Karpas-422 (cell line): ENCODE results near the gene KRCC1. TPM values are rescaled to one million over a fixed set of nuclear protein-coding genes. Genes with fewer than 3 reads are reported as not detected.

Source experiments
- DNase-seq: peaks from one replicate; pipeline ENCODE4 v3.0.0-alpha.2; 2015
- H2AFZ ChIP-seq: fragments of 200-600 bp; sonication (generic); 2 replicates; pipeline ENCODE4 v1.6.1; 2014; ENCODE audit warnings: antibody characterized with exemption, low read length, mixed read lengths
- H3K27ac ChIP-seq: fragments of 200-600 bp; sonication (generic); 2 replicates; pipeline ENCODE4 v1.5.1; 2014; ENCODE audit warnings: mild to moderate bottlenecking, low read length, moderate library complexity
- H3K27me3 ChIP-seq: fragments of 200-600 bp; sonication (generic); 2 replicates; pipeline ENCODE4 v1.6.1; 2014; ENCODE audit warnings: low read length, mixed read lengths
- H3K36me3 ChIP-seq: fragments of 200-600 bp; sonication (generic); 2 replicates; pipeline ENCODE4 v1.6.1; 2014; ENCODE audit warnings: low read length, mixed read lengths; ENCODE audit not compliant: insufficient read depth
- H3K4me1 ChIP-seq: fragments of 200-600 bp; sonication (generic); 2 replicates; pipeline ENCODE4 v1.6.1; 2014; ENCODE audit warnings: mild to moderate bottlenecking, low read length, mixed read lengths
- H3K4me2 ChIP-seq: fragments of 200-600 bp; sonication (generic); 2 replicates; pipeline ENCODE4 v1.6.1; 2014; ENCODE audit warnings: low read length, low read depth, mild to moderate bottlenecking; ENCODE audit not compliant: poor library complexity, severe bottlenecking
- H3K4me3 ChIP-seq: fragments of 200-600 bp; sonication (generic); 2 replicates; pipeline ENCODE4 v1.5.1; 2014; ENCODE audit warnings: mild to moderate bottlenecking, antibody characterized with exemption, low read length, mixed read lengths
- H3K79me2 ChIP-seq: fragments of 200-600 bp; sonication (generic); 2 replicates; pipeline ENCODE4 v1.6.1; 2014; ENCODE audit warnings: mild to moderate bottlenecking, low read length, mixed read lengths
- H3K9ac ChIP-seq: fragments of 200-600 bp; sonication (generic); 2 replicates; pipeline ENCODE4 v1.6.0; 2014; ENCODE audit warnings: low read length
- H3K9me2 ChIP-seq: fragments of 200-600 bp; sonication (generic), shearing (Covaris generic); replicated peaks from 2 replicates; pipeline ENCODE4 v1.6.0; 2014; ENCODE audit warnings: mild to moderate bottlenecking, low read length, moderate library complexity; ENCODE audit not compliant: insufficient read depth
- H3K9me3 ChIP-seq: fragments of 300-700, 200-600 bp; sonication (generic); 2 replicates; pipeline ENCODE4 v1.6.1; 2014; ENCODE audit warnings: low read length, mixed read lengths
- H4K20me1 ChIP-seq: fragments of 200-600 bp; sonication (generic); 2 replicates; pipeline ENCODE4 v1.6.1; 2014; ENCODE audit warnings: mild to moderate bottlenecking, antibody characterized with exemption, low read length, low read depth; ENCODE audit not compliant: insufficient read depth
- total RNA-seq: library from RNA; depleted of rRNA; stranded (reverse); fragments of >200 nt; shearing (Covaris generic); gene quantifications from 2 replicates; pipeline ENCODE4 v1.2.3, GENCODE V29; 2014; ENCODE audit warnings: low replicate concordance

KRCC1 gene
- total RNA-seq, 1 experiment from 2014 or later, result 63.6 TPM

DNA sequence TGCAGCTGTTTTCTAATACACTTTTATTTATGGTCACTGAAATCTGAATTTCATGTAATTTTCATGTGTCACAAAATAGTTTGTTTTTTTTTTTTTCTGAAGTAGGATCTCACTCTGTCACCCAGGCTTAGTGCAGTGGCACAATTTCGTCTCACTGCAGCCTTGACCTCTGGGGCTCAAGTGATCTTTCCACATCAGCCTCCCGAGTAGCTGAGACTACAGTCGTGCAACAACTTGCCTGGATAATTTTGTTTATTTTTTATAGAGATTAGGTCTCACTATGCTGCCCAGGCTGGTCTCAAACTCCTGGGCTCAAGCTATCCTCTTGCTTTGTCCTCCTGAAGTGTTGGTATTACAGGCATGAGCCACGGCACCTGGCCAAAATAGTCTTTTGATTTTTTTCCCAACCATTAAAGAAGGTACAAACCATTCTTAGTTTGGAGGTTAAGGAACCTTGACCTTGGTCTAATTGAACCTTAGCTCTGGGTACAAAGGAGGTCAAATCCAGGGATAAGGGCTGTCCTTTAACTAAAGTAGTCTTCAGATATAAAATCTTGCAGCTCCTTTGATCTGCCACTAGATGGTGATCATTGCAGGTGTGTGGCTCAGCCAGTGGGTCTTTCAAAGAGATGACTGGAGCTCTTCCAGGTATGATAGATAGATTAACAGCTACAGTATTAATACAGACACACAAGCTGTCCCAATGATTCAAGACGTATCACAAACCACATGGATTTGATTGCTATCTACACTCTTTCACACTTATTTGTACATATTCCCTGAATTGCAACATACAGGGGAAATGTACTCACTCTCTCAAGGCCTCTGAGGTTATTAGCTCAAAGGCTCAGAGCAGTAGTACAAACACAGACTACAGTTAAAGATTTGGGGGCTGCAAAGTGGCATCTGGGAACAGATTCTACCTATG is 4.7 kb upstream of the KRCC1 start:
- H3K36me3 ChIP-seq, result no peaks in the 10 kb centered on the region
- peaks cover 4% of the 10 kb centered on the region for H3K79me2 ChIP-seq
- H3K27ac ChIP-seq, result no peak overlapping the region
- H3K4me3 ChIP-seq, result no peak overlapping the region
- peak; percentile 83 for DNase-seq
- H2AFZ ChIP-seq, result no peak overlapping the region
- H3K4me1 ChIP-seq, result peaks cover 7% of the 10 kb centered on the region
- no peaks in the 10 kb centered on the region for H4K20me1 ChIP-seq
- H3K9me2 ChIP-seq, result no peaks in the 10 kb centered on the region
- H3K9me3 ChIP-seq, result no peaks in the 10 kb centered on the region
- H3K27me3 ChIP-seq, result no peaks in the 10 kb centered on the region
- no peak overlapping the region for H3K9ac ChIP-seq
- H3K4me2 ChIP-seq, result no peak overlapping the region

DNA sequence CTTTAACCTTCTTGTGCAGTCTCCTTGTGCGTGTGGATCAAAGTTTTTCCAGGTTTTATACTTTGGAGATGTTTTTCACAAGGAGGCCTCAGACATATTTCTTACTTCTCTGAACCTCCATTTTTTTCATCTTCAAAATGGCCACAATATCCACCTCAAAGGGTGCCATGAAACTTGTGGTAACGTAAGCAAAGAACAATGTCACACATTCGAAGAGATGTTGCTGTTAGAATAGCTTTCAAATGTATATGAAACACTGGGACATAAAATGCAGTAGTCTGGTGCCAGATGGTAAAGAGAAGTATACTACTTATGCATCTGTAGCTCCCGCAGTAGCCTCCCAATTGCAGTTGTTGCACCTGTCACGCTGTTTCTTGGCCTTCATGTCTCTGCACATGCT is 2.6 kb upstream of the KRCC1 start:
- peaks cover 24% of the 10 kb centered on the region for H3K79me2 ChIP-seq
- H3K36me3 ChIP-seq, result no peaks in the 10 kb centered on the region
- H3K27me3 ChIP-seq, result no peaks in the 10 kb centered on the region
- H3K4me3 ChIP-seq, result no peak overlapping the region
- H3K9ac ChIP-seq, result no peak overlapping the region
- no peak overlapping the region for H3K4me2 ChIP-seq
- no peak overlapping the region for H2AFZ ChIP-seq
- peaks cover 24% of the 10 kb centered on the region for H3K4me1 ChIP-seq
- H3K27ac ChIP-seq, result no peak overlapping the region
- no peaks in the 10 kb centered on the region for H4K20me1 ChIP-seq
- H3K9me3 ChIP-seq, result no peaks in the 10 kb centered on the region
- DNase-seq, result no peak
- H3K9me2 ChIP-seq, result no peaks in the 10 kb centered on the region

DNA sequence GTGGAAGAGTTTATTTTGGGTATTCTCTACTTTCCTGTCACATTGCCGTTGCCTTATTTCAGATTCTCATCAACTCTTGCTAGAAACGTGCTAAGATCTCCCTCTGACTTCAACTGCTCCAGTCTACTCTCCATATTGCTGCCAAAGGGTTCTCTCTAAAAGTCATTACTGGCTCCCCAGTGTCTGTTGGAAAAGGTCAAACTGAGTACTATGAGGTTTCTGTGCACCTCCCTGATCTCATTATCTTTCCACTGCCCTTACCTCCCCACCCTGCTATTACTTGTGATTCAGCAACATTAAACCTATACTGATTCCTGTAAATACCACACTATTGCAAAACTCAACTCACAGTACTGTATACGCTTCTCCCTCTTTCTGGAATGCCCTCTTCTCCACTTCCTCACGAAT is 1.9 kb upstream of the KRCC1 start:
- Histone ChIP-seq H3K9me2 (no peaks in the 10 kb centered on the region), H3K9me3 (no peaks in the 10 kb centered on the region), H4K20me1 (no peaks in the 10 kb centered on the region), H3K4me1 (peaks cover 30% of the 10 kb centered on the region), H3K9ac (no peak overlapping the region), H3K36me3 (no peaks in the 10 kb centered on the region), H3K4me3 (no peak overlapping the region), H3K27me3 (no peaks in the 10 kb centered on the region), H3K27ac (no peak overlapping the region), H3K79me2 (peaks cover 28% of the 10 kb centered on the region), H2AFZ (peak overlapping the region; percentile 42; the same call in 1 of the 2 replicates), H3K4me2 (no peak overlapping the region)
- no peak for DNase-seq

DNA sequence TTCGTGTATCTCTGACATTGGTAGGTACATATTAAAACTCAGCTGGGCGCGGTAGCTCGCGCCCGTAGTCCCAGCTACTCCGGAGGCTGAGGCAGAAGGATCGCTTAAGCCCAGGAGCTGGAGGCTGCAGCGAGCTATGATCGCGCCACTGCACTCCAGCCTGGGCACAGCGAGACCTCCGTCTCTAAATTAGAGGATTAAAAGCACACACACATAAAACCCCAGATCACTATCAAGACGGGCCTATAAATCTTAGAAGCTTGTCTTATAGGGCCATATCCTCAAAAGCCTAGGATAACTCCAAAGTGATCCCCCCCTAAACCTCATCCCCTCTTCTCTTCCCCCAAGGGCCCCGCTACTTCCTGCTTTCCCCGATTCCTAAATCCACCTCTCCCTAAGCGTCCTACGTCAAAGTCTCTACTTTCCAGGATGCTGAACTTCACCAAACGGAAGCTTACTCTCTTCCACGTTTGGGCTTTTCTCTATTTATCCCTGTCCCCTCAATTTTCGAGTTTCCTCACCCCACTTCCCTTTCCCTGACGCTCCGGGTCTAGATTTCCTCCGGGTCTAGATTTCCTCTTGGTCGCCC is 707 bp downstream of the KRCC1 start:
- H3K9me3 ChIP-seq, result no peaks in the 10 kb centered on the region
- no peaks in the 10 kb centered on the region for H4K20me1 ChIP-seq
- H3K36me3 ChIP-seq, result no peaks in the 10 kb centered on the region
- H3K9me2 ChIP-seq, result no peaks in the 10 kb centered on the region
- H3K27me3 ChIP-seq, result no peaks in the 10 kb centered on the region
- no peak for DNase-seq
- peaks cover 28% of the 10 kb centered on the region for H3K79me2 ChIP-seq
- peaks cover 34% of the 10 kb centered on the region for H3K4me1 ChIP-seq
- H3K4me3 ChIP-seq, result peak overlapping the region; percentile 90
- peak overlapping the region; percentile 95 for H3K9ac ChIP-seq
- H3K4me2 ChIP-seq, result peak overlapping the region; percentile 92
- H2AFZ ChIP-seq, result no peak overlapping the region
- H3K27ac ChIP-seq, result peak overlapping the region; percentile 79

DNA sequence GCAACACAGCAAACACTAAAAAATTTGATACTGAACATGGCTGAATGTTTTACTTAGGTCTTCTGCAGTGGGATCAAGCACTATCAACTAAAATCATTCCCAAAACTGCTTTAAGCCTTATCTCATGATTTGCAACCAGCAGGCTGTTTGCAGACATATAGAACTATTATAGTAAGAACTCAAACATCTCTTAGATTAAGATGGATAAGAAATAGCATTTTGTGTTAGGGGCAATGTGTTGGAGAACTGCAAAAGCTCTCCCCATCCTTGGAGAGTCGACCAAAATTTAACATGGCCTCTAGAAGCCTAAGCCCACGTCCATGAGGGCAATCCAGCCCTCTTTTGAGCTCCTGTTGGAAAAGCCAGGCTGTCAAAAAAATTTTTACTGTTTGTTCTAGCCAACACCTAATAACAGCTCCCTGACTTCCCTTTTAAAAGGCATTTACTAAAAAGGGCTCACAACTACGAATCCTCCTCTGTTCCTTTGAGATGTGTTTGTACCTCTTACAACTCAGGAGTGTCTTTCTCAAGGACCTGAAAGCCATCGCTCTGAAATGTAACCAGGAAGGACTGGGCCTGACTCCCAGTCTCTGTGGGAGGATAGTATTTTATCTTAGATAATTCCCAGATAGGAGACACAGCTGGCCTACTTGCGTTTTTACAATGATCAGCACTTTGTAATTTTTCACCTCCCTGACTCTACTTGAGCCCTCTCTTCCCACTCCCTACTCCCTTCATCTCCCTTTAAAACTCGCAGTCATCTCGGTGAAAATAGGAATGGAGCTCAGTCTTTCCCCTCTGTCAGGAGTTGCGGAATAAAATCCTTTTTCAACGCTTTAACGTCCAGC is 1.4 kb downstream of the KRCC1 start:
- H3K9ac ChIP-seq, result peak overlapping the region; percentile 95
- H3K36me3 ChIP-seq, result no peaks in the 10 kb centered on the region
- no peaks in the 10 kb centered on the region for H4K20me1 ChIP-seq
- H3K79me2 ChIP-seq, result peaks cover 28% of the 10 kb centered on the region
- H3K4me2 ChIP-seq, result peak overlapping the region; percentile 92
- no peaks in the 10 kb centered on the region for H3K9me3 ChIP-seq
- no peak overlapping the region for H2AFZ ChIP-seq
- peaks cover 34% of the 10 kb centered on the region for H3K4me1 ChIP-seq
- H3K4me3 ChIP-seq, result peak overlapping the region; percentile 90
- no peak for DNase-seq
- H3K9me2 ChIP-seq, result no peaks in the 10 kb centered on the region
- no peaks in the 10 kb centered on the region for H3K27me3 ChIP-seq
- H3K27ac ChIP-seq, result peak overlapping the region; percentile 79

DNA sequence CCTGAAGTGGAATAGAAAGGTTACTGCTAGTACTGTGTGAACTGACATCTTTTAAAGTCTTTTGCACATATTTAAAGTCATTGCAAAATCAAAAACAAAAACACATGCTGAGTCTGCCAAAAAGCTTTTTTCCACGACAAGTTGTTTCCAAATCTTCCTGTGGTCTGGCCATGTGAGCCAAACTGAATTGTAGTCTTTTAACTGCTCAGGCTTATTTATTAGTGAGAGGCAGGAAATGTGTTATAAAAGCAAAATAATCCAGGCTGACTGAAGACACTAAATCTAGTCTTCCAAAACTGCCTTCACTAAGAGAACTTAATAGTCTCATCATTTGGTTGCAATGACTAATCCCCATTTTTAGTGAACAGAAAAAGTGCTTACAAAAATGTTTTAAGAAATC is 2.3 kb downstream of the KRCC1 start:
- H3K79me2 ChIP-seq, result peaks cover 28% of the 10 kb centered on the region
- H3K4me1 ChIP-seq, result peaks cover 34% of the 10 kb centered on the region
- no peak overlapping the region for H3K9ac ChIP-seq
- no peaks in the 10 kb centered on the region for H4K20me1 ChIP-seq
- no peaks in the 10 kb centered on the region for H3K9me2 ChIP-seq
- H3K4me3 ChIP-seq, result no peak overlapping the region
- DNase-seq, result no peak
- no peak overlapping the region for H2AFZ ChIP-seq
- H3K27me3 ChIP-seq, result no peaks in the 10 kb centered on the region
- 0 out of 2 replicates have a peak overlapping the region, but pooled peaks have one; percentile 79 for H3K27ac ChIP-seq
- H3K36me3 ChIP-seq, result no peaks in the 10 kb centered on the region
- H3K9me3 ChIP-seq, result no peaks in the 10 kb centered on the region
- H3K4me2 ChIP-seq, result peak overlapping the region; percentile 92

DNA sequence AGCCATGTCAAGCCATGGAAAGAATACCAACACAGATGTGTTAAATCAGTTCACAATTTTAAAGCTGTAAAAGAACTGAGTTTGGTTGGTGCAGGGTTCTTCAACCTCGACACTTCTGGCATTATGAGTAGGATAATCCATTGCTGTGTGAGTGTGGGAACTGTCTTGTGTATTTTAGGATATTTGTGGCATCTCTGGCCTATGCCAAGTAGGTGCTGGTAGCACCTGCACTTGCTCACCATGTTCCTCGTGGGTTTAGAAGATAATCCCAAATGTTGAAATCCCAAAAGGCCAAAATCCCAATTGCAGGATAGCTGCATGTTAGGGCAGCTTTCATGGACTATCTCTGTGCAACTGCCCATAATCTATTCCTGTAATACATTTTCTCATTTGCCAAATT is 3.8 kb downstream of the KRCC1 start:
- Histone ChIP-seq H4K20me1 (no peaks in the 10 kb centered on the region), H3K27me3 (no peaks in the 10 kb centered on the region), H2AFZ (no peak overlapping the region), H3K9me3 (no peaks in the 10 kb centered on the region), H3K4me2 (no peak overlapping the region), H3K27ac (no peak overlapping the region), H3K79me2 (peaks cover 28% of the 10 kb centered on the region), H3K9me2 (no peaks in the 10 kb centered on the region), H3K9ac (no peak overlapping the region), H3K36me3 (no peaks in the 10 kb centered on the region), H3K4me3 (no peak overlapping the region), H3K4me1 (peaks cover 34% of the 10 kb centered on the region)
- DNase-seq, result no peak

DNA sequence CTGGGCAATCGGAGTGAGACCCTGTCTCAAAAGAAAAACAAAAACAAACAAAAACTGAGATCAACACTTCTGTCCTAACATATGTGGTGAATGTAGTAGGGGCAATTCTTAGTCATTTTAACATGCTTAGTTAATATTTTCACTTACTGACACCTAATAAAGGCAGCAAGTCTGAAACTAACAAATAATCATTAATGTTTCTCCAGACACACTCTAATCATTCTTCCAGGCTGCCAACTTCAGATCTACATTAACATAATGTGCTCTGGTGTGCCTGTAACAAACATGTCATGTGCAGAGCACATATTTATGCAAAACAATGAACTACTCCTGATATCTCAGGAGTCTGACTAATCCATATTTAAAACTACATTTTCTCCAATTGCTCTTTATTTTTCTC is 6.0 kb downstream of the KRCC1 start:
- peaks cover 18% of the 10 kb centered on the region for H3K79me2 ChIP-seq
- no peak for DNase-seq
- no peak overlapping the region for H2AFZ ChIP-seq

More for the DNA sequence above, 6.0 kb downstream of the KRCC1 start:
- no peaks in the 10 kb centered on the region for H3K9me3 ChIP-seq
- no peak overlapping the region for H3K4me2 ChIP-seq
- H3K9ac ChIP-seq, result no peak overlapping the region
- H3K4me1 ChIP-seq, result peaks cover 25% of the 10 kb centered on the region
- no peaks in the 10 kb centered on the region for H3K9me2 ChIP-seq
- no peaks in the 10 kb centered on the region for H3K36me3 ChIP-seq
- H3K4me3 ChIP-seq, result no peak overlapping the region
- H3K27me3 ChIP-seq, result no peaks in the 10 kb centered on the region
- H4K20me1 ChIP-seq, result no peaks in the 10 kb centered on the region
- H3K27ac ChIP-seq, result no peak overlapping the region
